Esophagus muscularis mucosa (tissue), 3 donors: ENCODE data around the gene ZNF768.

Source experiments
- EP300 ChIP-seq: sonication (generic); formaldehyde crosslinking; IDR thresholded peaks from one replicate; pipeline ENCODE4 v1.6.1; 2017; ENCODE audit warnings: antibody characterized with exemption
- TF ChIP-seq, protein P1 (sequence below), 3 experiments: fragments of 200-600 bp in 2 of 3; fragments of 450-650 bp in 1 of 3; sonication (generic) in 2 of 3; IDR thresholded peaks; one replicate each; pipeline ENCODE4 v1.5.1; 2017 to 2019; ENCODE audit warnings: antibody characterized with exemption in 3 of 3, mild to moderate bottlenecking in 2 of 3, moderate library complexity in 1 of 3

GRCh38 chr16:30524575-30525568, 1.5 kb downstream of the ZNF768 start:
- TF ChIP-seq, protein P1, sequence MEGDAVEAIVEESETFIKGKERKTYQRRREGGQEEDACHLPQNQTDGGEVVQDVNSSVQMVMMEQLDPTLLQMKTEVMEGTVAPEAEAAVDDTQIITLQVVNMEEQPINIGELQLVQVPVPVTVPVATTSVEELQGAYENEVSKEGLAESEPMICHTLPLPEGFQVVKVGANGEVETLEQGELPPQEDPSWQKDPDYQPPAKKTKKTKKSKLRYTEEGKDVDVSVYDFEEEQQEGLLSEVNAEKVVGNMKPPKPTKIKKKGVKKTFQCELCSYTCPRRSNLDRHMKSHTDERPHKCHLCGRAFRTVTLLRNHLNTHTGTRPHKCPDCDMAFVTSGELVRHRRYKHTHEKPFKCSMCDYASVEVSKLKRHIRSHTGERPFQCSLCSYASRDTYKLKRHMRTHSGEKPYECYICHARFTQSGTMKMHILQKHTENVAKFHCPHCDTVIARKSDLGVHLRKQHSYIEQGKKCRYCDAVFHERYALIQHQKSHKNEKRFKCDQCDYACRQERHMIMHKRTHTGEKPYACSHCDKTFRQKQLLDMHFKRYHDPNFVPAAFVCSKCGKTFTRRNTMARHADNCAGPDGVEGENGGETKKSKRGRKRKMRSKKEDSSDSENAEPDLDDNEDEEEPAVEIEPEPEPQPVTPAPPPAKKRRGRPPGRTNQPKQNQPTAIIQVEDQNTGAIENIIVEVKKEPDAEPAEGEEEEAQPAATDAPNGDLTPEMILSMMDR (IDR thresholded peaks at IDR 0.05) = no peak
- no peak for TF ChIP-seq EP300
